GM12891 (cell line): ENCODE results near the gene SLC38A3.

Experiments
- POLR2A ChIP-seq: IDR thresholded peaks from 2 replicates; pipeline ENCODE4 v1.6.1; 2011; ENCODE audit warnings: low read depth, low read length, control low read depth
- POLR2AphosphoS5 ChIP-seq: IDR thresholded peaks from 2 replicates; pipeline ENCODE4 v1.6.1; 2011; ENCODE audit warnings: low read depth, low read length, control low read depth

DNA sequence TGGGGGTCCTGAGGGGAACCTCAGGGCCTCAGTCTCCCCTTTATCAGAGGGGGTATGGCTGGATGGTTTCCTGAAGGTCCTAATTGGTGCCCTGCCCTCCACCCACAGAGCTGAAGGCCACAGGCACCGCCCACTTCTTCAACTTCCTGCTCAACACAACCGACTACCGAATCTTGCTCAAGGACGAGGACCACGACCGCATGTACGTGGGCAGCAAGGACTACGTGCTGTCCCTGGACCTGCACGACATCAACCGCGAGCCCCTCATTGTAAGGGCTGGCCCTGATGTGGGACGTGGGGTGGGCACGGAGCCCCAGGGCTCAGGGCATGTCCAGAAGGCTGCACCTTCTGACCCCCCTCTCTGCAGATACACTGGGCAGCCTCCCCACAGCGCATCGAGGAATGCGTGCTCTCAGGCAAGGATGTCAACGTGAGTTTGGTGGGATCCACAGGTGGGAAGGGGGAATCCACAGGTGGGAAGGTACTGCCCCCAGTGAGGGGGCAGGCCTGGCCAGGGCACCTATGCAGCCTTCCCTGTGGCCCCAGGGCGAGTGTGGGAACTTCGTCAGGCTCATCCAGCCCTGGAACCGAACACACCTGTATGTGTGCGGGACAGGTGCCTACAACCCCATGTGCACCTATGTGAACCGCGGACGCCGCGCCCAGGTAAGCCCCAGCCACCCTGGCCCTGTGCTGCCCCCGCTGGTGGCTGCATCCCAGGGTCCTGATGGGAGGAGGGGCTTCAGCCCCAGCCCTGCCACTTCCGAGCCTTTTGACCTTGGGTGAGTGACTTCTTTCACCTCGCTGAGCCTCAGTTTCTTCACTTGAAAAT lies 31.2 kb upstream of the SLC38A3 start:
- TF ChIP-seq POLR2A, result no peak
- no peak for TF ChIP-seq POLR2AphosphoS5
